Astrocyte (in vitro differentiated cells and primary cell): Measurements from ENCODE around the gene CD4. TPM values are rescaled to one million over a fixed set of nuclear protein-coding genes. Genes with fewer than 3 reads are reported as not detected.
A peak's percentile ranks its signal among the peaks of the same experiment; 100 is the strongest.

Source experiments
- DNase-seq: peaks from one replicate; pipeline ENCODE4 v3.0.0-alpha.2; 2010; ENCODE audit warnings: low read depth
- FAIRE-seq: peaks from 2 replicates; lab custom pipeline; 2011; peaks lifted over from hg19 to GRCh38; lab: Jason Lieb, UNC
- H2AFZ ChIP-seq: 2 replicates; pipeline ENCODE4 v1.6.0; 2012; ENCODE audit warnings: low read depth, low read length, inconsistent platforms
- H3K27ac ChIP-seq: 2 replicates; pipeline ENCODE4 v1.5.1; 2011; ENCODE audit warnings: low read depth, low read length, inconsistent platforms
- H3K27me3 ChIP-seq: 2 replicates; pipeline ENCODE4 v1.6.0; 2011; ENCODE audit warnings: low read length, inconsistent platforms; ENCODE audit not compliant: insufficient read depth
- H3K36me3 ChIP-seq: 2 replicates; pipeline ENCODE4 v1.5.1; 2011; ENCODE audit warnings: low read length, inconsistent platforms; ENCODE audit not compliant: insufficient read depth
- H3K4me1 ChIP-seq: 2 replicates; pipeline ENCODE4 v1.5.1; 2011; ENCODE audit warnings: low read length, inconsistent platforms; ENCODE audit not compliant: insufficient read depth
- H3K4me2 ChIP-seq: 2 replicates; pipeline ENCODE4 v1.6.0; 2012; ENCODE audit warnings: low read length, inconsistent platforms
- H3K4me3 ChIP-seq: 2 replicates; pipeline ENCODE4 v1.5.1; 2011; ENCODE audit warnings: low read depth, mild to moderate bottlenecking, low read length, inconsistent platforms; ENCODE audit not compliant: insufficient read depth
- H3K79me2 ChIP-seq: 2 replicates; pipeline ENCODE4 v1.6.0; 2012; ENCODE audit warnings: mild to moderate bottlenecking, low read length, inconsistent platforms; ENCODE audit not compliant: insufficient read depth
- H3K9ac ChIP-seq: 2 replicates; pipeline ENCODE4 v1.6.0; 2012; ENCODE audit warnings: mild to moderate bottlenecking, low read length, inconsistent platforms
- H3K9me3 ChIP-seq: 2 replicates; pipeline ENCODE4 v1.5.1; 2012; ENCODE audit warnings: low read depth, mild to moderate bottlenecking, low read length, inconsistent platforms; ENCODE audit not compliant: insufficient read depth
- H4K20me1 ChIP-seq: 2 replicates; pipeline ENCODE4 v1.6.0; 2012; ENCODE audit warnings: low read length, inconsistent platforms; ENCODE audit not compliant: insufficient read depth
- H3K27ac Mint-ChIP-seq: one replicate; pipeline ENCODE4 v1.8.0; 2021; ENCODE audit warnings: mild to moderate bottlenecking, mixed read lengths; ENCODE audit not compliant: unreplicated experiment
- H3K27me3 Mint-ChIP-seq: one replicate; pipeline ENCODE4 v1.8.0; 2021; ENCODE audit warnings: low read depth, mixed read lengths; ENCODE audit not compliant: unreplicated experiment
- H3K36me3 Mint-ChIP-seq: one replicate; pipeline ENCODE4 v1.8.0; 2021; ENCODE audit warnings: low read depth, mixed read lengths; ENCODE audit not compliant: unreplicated experiment
- H3K4me1 Mint-ChIP-seq: one replicate; pipeline ENCODE4 v1.8.0; 2021; ENCODE audit warnings: low read depth, mixed read lengths; ENCODE audit not compliant: unreplicated experiment
- H3K4me3 Mint-ChIP-seq: one replicate; pipeline ENCODE4 v1.8.0; 2021; ENCODE audit warnings: mild to moderate bottlenecking, moderate library complexity, mixed read lengths; ENCODE audit not compliant: unreplicated experiment
- H3K9me3 Mint-ChIP-seq: one replicate; pipeline ENCODE4 v1.8.0; 2021; ENCODE audit warnings: mild to moderate bottlenecking, mixed read lengths; ENCODE audit not compliant: unreplicated experiment
- CTCF ChIP-seq: IDR thresholded peaks from 2 replicates; pipeline ENCODE4 v1.5.1; 2011; ENCODE audit warnings: low read depth, mild to moderate bottlenecking, inconsistent platforms, low read length, moderate library complexity; ENCODE audit not compliant: insufficient read depth
- EZH2 ChIP-seq: IDR thresholded peaks from 2 replicates; pipeline ENCODE4 v1.6.1; 2012; ENCODE audit warnings: mild to moderate bottlenecking, low read length, inconsistent platforms; ENCODE audit not compliant: insufficient read depth
- total RNA-seq: library from RNA; stranded (reverse); gene quantifications from 2 replicates; pipeline ENCODE4 v1.2.1, GENCODE V29; 2021

Gene CD4
- total RNA-seq, 1 donor from 2014 or later, result 0.54 TPM

DNA sequence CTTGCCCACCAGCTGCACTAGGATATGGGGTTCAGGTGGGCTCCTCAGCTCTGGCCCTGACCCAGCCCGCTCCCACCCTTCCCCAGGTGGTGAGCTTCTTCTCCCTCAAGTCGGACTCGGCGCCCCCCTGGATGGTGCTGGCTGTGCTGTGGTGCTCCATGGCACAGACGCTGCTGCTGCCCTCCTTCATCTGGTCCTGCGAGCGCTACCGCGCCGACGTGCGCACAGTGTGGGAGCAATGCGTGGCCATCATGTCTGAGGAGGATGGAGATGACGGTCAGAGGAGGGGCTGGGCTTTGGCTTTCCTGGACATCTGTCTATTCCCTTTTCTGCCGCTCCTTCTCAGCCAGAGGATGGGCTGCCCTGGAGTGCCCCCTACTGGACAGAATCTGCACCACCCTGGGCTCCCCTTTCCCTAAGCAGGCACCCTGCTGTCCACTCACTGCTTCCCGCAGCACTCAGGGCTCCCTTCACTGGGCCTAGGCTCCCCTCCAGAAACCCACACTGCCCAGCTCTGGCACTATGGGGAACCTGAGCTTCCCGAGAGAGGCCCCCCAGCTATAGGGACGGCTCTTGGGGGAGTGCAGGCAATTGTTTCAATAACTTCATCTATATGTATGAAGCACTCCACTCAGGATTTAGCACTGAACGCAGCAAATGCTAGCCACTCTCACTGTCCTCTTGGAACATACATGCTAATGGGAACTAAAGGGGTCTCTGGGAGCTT is 36.2 kb downstream of the CD4 start:
- FAIRE-seq (peak; percentile 72), DNase-seq (peak; percentile 60)
- H3K4me1 ChIP-seq, result peaks cover 28% of the 10 kb centered on the region
- Mint-ChIP-seq H3K36me3 (peaks cover 4% of the 10 kb centered on the region), H3K27ac (no peak overlapping the region), H3K27me3 (no peaks in the 10 kb centered on the region), H3K4me1 (peaks cover 28% of the 10 kb centered on the region), H3K4me3 (peak overlapping the region; percentile 70), H3K9me3 (no peaks in the 10 kb centered on the region)
- H3K27ac ChIP-seq, result no peak overlapping the region
- TF ChIP-seq CTCF (peak; percentile 84), EZH2 (no peak)
- H2AFZ ChIP-seq, result peak overlapping the region; percentile 60
- no peak overlapping the region for H3K9ac ChIP-seq
- no peaks in the 10 kb centered on the region for H3K36me3 ChIP-seq
- H3K27me3 ChIP-seq, result no peaks in the 10 kb centered on the region
- H4K20me1 ChIP-seq, result peaks cover 6% of the 10 kb centered on the region
- H3K79me2 ChIP-seq, result peaks cover 26% of the 10 kb centered on the region
- no peaks in the 10 kb centered on the region for H3K9me3 ChIP-seq
- no peak overlapping the region for H3K4me3 ChIP-seq
- H3K4me2 ChIP-seq, result peak overlapping the region; percentile 74

- Mint-ChIP-seq H3K27ac (no peak overlapping the region), H3K4me3 (peak overlapping the region; percentile 57), H3K27me3 (no peaks in the 10 kb centered on the region), H3K36me3 (peaks cover 6% of the 10 kb centered on the region), H3K4me1 (peaks cover 22% of the 10 kb centered on the region), H3K9me3 (no peaks in the 10 kb centered on the region)
- Histone ChIP-seq H3K9me3 (no peaks in the 10 kb centered on the region), H3K9ac (no peak overlapping the region), H3K36me3 (peaks cover 2% of the 10 kb centered on the region), H4K20me1 (peaks cover 6% of the 10 kb centered on the region), H3K79me2 (peaks cover 29% of the 10 kb centered on the region), H2AFZ (no peak overlapping the region), H3K4me3 (no peak overlapping the region), H3K27me3 (no peaks in the 10 kb centered on the region), H3K4me1 (peaks cover 25% of the 10 kb centered on the region), H3K4me2 (no peak overlapping the region), H3K27ac (no peak overlapping the region)
- no peak for DNase-seq
- TF ChIP-seq CTCF (no peak), EZH2 (no peak)
- FAIRE-seq, result no peak
Observed at GRCh38 chr12:6826125-6826733, 36.9 kb downstream of the CD4 start.
